HEK293 (cell line): ENCODE measurements around the gene SLC34A3.
A peak's percentile ranks its signal among the peaks of the same experiment; 100 is the strongest.

Source experiments
- GLIS2 ChIP-seq: fragments of 450-650 bp; formaldehyde crosslinking; IDR thresholded peaks from 2 replicates; pipeline ENCODE4 v1.5.1; 2016; ENCODE audit warnings: missing biosample characterization, missing genetic modification characterization
- ZNF449 ChIP-seq: fragments of 450-650 bp; formaldehyde crosslinking; IDR thresholded peaks from 2 replicates; pipeline ENCODE4 v1.5.1; 2017; ENCODE audit warnings: missing biosample characterization, mild to moderate bottlenecking, missing genetic modification characterization, moderate library complexity
- ZNF629 ChIP-seq: fragments of 450-650 bp; formaldehyde crosslinking; IDR thresholded peaks from 2 replicates; pipeline ENCODE4 v1.5.1; 2017; ENCODE audit warnings: missing biosample characterization, missing genetic modification characterization
- ZNF830 ChIP-seq: fragments of 450-650 bp; IDR thresholded peaks from 2 replicates; pipeline ENCODE4 v1.5.0; 2018; ENCODE audit warnings: missing biosample characterization, missing genetic modification characterization, low read depth, mild to moderate bottlenecking, moderate library complexity
- TF ChIP-seq, protein P1 (sequence below): sonication (generic); formaldehyde crosslinking; IDR thresholded peaks from 2 replicates; pipeline ENCODE4 v1.8.1; 2022; ENCODE audit warnings: mild to moderate bottlenecking, moderate library complexity, missing genetic modification reagents
- TF ChIP-seq, protein P2 (sequence below): fragments of 450-650 bp; formaldehyde crosslinking; IDR thresholded peaks from 2 replicates; pipeline ENCODE4 v1.5.1; 2016; ENCODE audit warnings: missing biosample characterization, missing genetic modification characterization

DNA sequence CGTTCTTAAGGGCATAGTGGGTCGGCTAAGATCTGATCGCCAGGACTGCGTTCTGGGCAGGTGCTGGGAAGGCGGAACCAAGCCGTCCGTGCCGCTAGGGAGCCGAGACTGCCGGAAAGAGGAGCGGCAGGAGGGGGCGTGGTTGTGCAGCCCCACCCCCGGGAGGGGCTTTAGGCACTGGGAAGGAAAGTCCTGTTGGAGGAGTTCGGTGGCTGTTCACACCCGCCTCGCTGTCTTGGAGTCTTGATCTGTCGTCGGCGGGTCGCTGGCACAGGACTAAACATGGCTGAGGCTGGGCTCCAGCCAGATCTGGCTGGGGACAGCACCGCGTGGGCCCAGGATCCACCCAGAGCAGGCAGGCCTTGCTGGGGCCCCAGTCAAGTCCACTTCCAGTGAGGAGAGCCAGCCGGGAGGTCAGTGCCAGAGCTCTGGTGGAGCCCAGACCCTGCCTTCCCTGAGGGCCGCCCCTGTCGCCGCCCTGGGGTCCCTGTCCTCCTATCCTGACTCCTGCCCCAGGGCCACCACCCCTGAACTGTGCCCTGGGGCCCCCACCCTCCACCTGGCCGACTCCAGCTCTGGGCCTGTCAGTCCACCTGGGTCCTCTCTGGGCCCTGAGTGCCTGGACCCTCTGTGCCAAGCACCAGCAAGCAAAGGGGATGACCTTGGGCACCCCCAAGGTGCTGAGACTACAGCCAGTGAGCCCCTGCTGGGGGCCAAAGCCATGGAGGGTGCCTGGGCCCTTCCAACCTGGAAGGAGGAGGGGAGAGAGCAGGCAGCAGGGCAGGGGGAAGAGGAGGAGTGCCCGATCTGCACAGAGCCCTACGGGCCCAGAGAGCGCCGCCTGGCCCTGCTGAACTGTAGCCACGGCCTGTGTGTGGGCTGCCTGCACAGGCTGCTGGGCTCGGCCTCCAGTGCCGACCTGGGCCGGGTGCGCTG is 13.2 kb upstream of the SLC34A3 start:
- TF ChIP-seq ZNF830 (tag by site-specific recombination): no peak
- no peak for TF ChIP-seq ZNF629 (tag by site-specific recombination)
- TF ChIP-seq ZNF449 (tag by site-specific recombination): 0 out of 2 replicates have a peak, but pooled peaks have one; percentile 34
- TF ChIP-seq, protein P1, sequence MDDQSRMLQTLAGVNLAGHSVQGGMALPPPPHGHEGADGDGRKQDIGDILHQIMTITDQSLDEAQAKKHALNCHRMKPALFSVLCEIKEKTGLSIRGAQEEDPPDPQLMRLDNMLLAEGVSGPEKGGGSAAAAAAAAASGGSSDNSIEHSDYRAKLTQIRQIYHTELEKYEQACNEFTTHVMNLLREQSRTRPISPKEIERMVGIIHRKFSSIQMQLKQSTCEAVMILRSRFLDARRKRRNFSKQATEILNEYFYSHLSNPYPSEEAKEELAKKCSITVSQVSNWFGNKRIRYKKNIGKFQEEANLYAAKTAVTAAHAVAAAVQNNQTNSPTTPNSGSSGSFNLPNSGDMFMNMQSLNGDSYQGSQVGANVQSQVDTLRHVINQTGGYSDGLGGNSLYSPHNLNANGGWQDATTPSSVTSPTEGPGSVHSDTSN: no peak
- TF ChIP-seq, protein P2, sequence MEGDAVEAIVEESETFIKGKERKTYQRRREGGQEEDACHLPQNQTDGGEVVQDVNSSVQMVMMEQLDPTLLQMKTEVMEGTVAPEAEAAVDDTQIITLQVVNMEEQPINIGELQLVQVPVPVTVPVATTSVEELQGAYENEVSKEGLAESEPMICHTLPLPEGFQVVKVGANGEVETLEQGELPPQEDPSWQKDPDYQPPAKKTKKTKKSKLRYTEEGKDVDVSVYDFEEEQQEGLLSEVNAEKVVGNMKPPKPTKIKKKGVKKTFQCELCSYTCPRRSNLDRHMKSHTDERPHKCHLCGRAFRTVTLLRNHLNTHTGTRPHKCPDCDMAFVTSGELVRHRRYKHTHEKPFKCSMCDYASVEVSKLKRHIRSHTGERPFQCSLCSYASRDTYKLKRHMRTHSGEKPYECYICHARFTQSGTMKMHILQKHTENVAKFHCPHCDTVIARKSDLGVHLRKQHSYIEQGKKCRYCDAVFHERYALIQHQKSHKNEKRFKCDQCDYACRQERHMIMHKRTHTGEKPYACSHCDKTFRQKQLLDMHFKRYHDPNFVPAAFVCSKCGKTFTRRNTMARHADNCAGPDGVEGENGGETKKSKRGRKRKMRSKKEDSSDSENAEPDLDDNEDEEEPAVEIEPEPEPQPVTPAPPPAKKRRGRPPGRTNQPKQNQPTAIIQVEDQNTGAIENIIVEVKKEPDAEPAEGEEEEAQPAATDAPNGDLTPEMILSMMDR: peak; percentile 59
- TF ChIP-seq GLIS2 (tag by site-specific recombination): peak; percentile 66; the same call in 1 of the 2 replicates
